ENCODE measurements around the gene TRIM3. TPM values are rescaled to one million over a fixed set of nuclear protein-coding genes. Genes with fewer than 3 reads are reported as not detected.

The TRIM3 gene
- total and polyA plus RNA-seq, 2 of the 8 experiments (the other 6 are each of a cell fraction or from before 2014, with no cell fraction given): 10.7 to 14.3 TPM

Other genes starting within 250 kb of the TRIM3 start
- 16.8 TPM in 2 replicates for gene FHIP1B, start 239.3 kb downstream of the TRIM3 start, total RNA-seq (2021; fragmentation: NEBNext Ultra II Directional; extraction: Animal tissue kit (Norgen Biotek cat#: 25700))
- 41.9 and 67.1 TPM in 2 replicates for gene FHIP1B, start 239.3 kb downstream of the TRIM3 start, polyA plus RNA-seq (2011; rRNA removed)
- 0.33 TPM in 1 of 2 replicates, not detected in the other for gene CNGA4, start 234.9 kb downstream of the TRIM3 start, total RNA-seq (2021; fragmentation: NEBNext Ultra II Directional; extraction: Animal tissue kit (Norgen Biotek cat#: 25700))
- gene CNGA4, start 234.9 kb downstream of the TRIM3 start, polyA plus RNA-seq (2011; rRNA removed): 0.29 and 0.74 TPM in 2 replicates
- gene CCKBR, start 214.1 kb downstream of the TRIM3 start, total RNA-seq (2021; fragmentation: NEBNext Ultra II Directional; extraction: Animal tissue kit (Norgen Biotek cat#: 25700)): 4.6 and 5.7 TPM in 2 replicates
- gene CCKBR, start 214.1 kb downstream of the TRIM3 start, polyA plus RNA-seq (2011; rRNA removed): 9.1 and 9.8 TPM in 2 replicates
- gene CAVIN3, start 153.4 kb downstream of the TRIM3 start, total RNA-seq (2021; fragmentation: NEBNext Ultra II Directional; extraction: Animal tissue kit (Norgen Biotek cat#: 25700)): 17.7 and 20.4 TPM in 2 replicates
- 26.4 and 27.6 TPM in 2 replicates for gene CAVIN3, start 153.4 kb downstream of the TRIM3 start, polyA plus RNA-seq (2011; rRNA removed)
- 1.9 and 3.1 TPM in 2 replicates for gene SMPD1, start 83.5 kb downstream of the TRIM3 start, total RNA-seq (2021; fragmentation: NEBNext Ultra II Directional; extraction: Animal tissue kit (Norgen Biotek cat#: 25700))
- 2.4 and 4.5 TPM in 2 replicates for gene SMPD1, start 83.5 kb downstream of the TRIM3 start, polyA plus RNA-seq (2011; rRNA removed)
- 23.6 and 23.9 TPM in 2 replicates for gene APBB1, start 54.8 kb downstream of the TRIM3 start, total RNA-seq (2021; fragmentation: NEBNext Ultra II Directional; extraction: Animal tissue kit (Norgen Biotek cat#: 25700))
- 33.1 and 44.7 TPM in 2 replicates for gene APBB1, start 54.8 kb downstream of the TRIM3 start, polyA plus RNA-seq (2011; rRNA removed)
- 0.44 and 0.80 TPM in 2 replicates for gene HPX, start 33.0 kb downstream of the TRIM3 start, total RNA-seq (2021; fragmentation: NEBNext Ultra II Directional; extraction: Animal tissue kit (Norgen Biotek cat#: 25700))
- gene HPX, start 33.0 kb downstream of the TRIM3 start, polyA plus RNA-seq (2011; rRNA removed): 0.96 and 0.97 TPM in 2 replicates
- 48.7 and 51.1 TPM in 2 replicates for gene ARFIP2, start 7.4 kb upstream of the TRIM3 start, total RNA-seq (2021; fragmentation: NEBNext Ultra II Directional; extraction: Animal tissue kit (Norgen Biotek cat#: 25700))
- 48.3 and 50.3 TPM in 2 replicates for gene ARFIP2, start 7.4 kb upstream of the TRIM3 start, polyA plus RNA-seq (2011; rRNA removed)
- 38.2 and 45.6 TPM in 2 replicates for gene TIMM10B, start 7.6 kb upstream of the TRIM3 start, total RNA-seq (2021; fragmentation: NEBNext Ultra II Directional; extraction: Animal tissue kit (Norgen Biotek cat#: 25700))
- gene TIMM10B, start 7.6 kb upstream of the TRIM3 start, polyA plus RNA-seq (2011; rRNA removed): 47.8 and 56.0 TPM in 2 replicates
- 4.2 and 5.0 TPM in 2 replicates for gene DNHD1, start 23.3 kb upstream of the TRIM3 start, total RNA-seq (2021; fragmentation: NEBNext Ultra II Directional; extraction: Animal tissue kit (Norgen Biotek cat#: 25700))
- 6.8 and 7.6 TPM in 2 replicates for gene DNHD1, start 23.3 kb upstream of the TRIM3 start, polyA plus RNA-seq (2011; rRNA removed)
- 14.9 and 15.4 TPM in 2 replicates for gene RRP8, start 129.7 kb upstream of the TRIM3 start, total RNA-seq (2021; fragmentation: NEBNext Ultra II Directional; extraction: Animal tissue kit (Norgen Biotek cat#: 25700))
- 3.6 and 4.2 TPM in 2 replicates for gene RRP8, start 129.7 kb upstream of the TRIM3 start, polyA plus RNA-seq (2011; rRNA removed)
- gene ILK, start 129.8 kb upstream of the TRIM3 start, total RNA-seq (2021; fragmentation: NEBNext Ultra II Directional; extraction: Animal tissue kit (Norgen Biotek cat#: 25700)): 91.4 and 103 TPM in 2 replicates
- gene ILK, start 129.8 kb upstream of the TRIM3 start, polyA plus RNA-seq (2011; rRNA removed): 117 and 132 TPM in 2 replicates
- 128 and 153 TPM in 2 replicates for gene TAF10, start 138.3 kb upstream of the TRIM3 start, total RNA-seq (2021; fragmentation: NEBNext Ultra II Directional; extraction: Animal tissue kit (Norgen Biotek cat#: 25700))
- gene TAF10, start 138.3 kb upstream of the TRIM3 start, polyA plus RNA-seq (2011; rRNA removed): 213 and 242 TPM in 2 replicates
- gene TPP1, start 145.5 kb upstream of the TRIM3 start, total RNA-seq (2021; fragmentation: NEBNext Ultra II Directional; extraction: Animal tissue kit (Norgen Biotek cat#: 25700)): 34.9 and 36.1 TPM in 2 replicates
- 58.4 and 77.5 TPM in 2 replicates for gene TPP1, start 145.5 kb upstream of the TRIM3 start, polyA plus RNA-seq (2011; rRNA removed)
- gene DCHS1, start 181.9 kb upstream of the TRIM3 start, total RNA-seq (2021; fragmentation: NEBNext Ultra II Directional; extraction: Animal tissue kit (Norgen Biotek cat#: 25700)): 10.5 and 11.3 TPM in 2 replicates
- 8.2 and 8.9 TPM in 2 replicates for gene DCHS1, start 181.9 kb upstream of the TRIM3 start, polyA plus RNA-seq (2011; rRNA removed)
- 70.5 and 71.7 TPM in 2 replicates for gene MRPL17, start 209.4 kb upstream of the TRIM3 start, total RNA-seq (2021; fragmentation: NEBNext Ultra II Directional; extraction: Animal tissue kit (Norgen Biotek cat#: 25700))
- gene MRPL17, start 209.4 kb upstream of the TRIM3 start, polyA plus RNA-seq (2011; rRNA removed): 44.5 and 55.7 TPM in 2 replicates

Data from H1 (cell line).